ENCODE measurements around the gene CFAP299.
A peak's percentile ranks its signal among the peaks of the same experiment; 100 is the strongest.

The CFAP299 gene

DNA sequence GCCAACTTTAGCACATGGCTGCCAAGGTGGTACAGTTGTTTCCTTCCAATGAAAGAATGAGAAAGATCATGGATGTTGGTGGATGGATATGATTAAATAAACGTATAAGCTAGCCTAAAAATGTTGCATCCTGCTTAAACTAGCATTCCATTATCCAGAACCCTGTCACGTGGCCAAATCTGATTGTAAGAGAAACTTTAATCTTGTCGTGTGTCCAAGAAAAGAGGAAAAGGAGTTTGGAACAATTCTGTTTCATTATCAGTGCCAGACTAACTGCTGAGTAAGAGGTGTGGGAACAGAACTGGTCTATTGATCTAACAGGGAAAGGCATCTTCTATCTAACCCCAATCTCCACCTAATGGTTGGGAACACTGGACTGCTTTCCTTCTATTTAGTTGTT is 369.8 kb downstream of the CFAP299 start:
- no peak overlapping the region for H3K4me3 ChIP-seq (ENCODE audit: low read depth, low read length)
- DNase-seq (ENCODE audit: low read depth) = no peak
- TF ChIP-seq, protein P1, sequence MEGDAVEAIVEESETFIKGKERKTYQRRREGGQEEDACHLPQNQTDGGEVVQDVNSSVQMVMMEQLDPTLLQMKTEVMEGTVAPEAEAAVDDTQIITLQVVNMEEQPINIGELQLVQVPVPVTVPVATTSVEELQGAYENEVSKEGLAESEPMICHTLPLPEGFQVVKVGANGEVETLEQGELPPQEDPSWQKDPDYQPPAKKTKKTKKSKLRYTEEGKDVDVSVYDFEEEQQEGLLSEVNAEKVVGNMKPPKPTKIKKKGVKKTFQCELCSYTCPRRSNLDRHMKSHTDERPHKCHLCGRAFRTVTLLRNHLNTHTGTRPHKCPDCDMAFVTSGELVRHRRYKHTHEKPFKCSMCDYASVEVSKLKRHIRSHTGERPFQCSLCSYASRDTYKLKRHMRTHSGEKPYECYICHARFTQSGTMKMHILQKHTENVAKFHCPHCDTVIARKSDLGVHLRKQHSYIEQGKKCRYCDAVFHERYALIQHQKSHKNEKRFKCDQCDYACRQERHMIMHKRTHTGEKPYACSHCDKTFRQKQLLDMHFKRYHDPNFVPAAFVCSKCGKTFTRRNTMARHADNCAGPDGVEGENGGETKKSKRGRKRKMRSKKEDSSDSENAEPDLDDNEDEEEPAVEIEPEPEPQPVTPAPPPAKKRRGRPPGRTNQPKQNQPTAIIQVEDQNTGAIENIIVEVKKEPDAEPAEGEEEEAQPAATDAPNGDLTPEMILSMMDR (IDR thresholded peaks at IDR 0.05; ENCODE audit: control insufficient read depth, extremely low read depth, insufficient read depth) = no peak

DNA sequence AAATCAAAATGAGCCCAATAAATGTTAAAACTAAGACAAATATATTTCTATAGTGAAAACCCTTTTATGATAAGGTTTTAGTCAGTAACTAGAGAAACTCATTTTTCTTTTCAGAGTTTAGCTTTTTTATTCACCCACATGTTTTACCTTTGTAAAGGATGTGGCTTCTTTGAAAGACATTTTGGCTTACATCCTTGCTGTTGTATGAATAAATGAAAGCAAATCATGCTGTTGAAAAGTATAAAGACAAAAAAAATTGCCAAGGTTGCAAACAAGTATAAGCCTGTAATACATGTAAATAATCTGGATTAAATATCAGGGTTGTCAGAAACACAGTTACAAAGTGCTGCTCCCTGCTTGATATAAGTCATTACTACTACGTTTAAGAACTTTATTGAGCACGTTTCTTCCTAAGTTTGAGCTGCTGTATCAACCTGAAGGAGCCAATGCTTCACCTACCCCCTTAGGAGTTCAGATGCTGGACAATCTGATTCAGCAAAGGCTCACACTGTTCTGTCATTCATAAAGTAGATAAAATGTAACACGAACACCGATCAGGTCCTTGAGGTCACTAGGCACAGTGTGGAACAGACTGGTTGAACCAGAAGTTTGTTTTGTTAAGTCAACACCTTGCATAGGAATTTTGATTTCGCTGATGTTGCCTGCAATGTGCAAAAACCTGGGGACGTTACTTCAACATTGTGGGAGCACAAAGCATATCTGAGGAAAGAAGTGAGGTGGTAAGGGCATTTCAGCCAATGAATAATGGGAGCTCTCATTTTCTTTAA is 373.7 kb downstream of the CFAP299 start:
- H3K4me3 ChIP-seq (ENCODE audit: low read depth, low read length) = no peak overlapping the region
- TF ChIP-seq, protein P1 (IDR thresholded peaks at IDR 0.05; ENCODE audit: control insufficient read depth, extremely low read depth, insufficient read depth) = no peak
- DNase-seq (ENCODE audit: low read depth) = peak; percentile 1

DNA sequence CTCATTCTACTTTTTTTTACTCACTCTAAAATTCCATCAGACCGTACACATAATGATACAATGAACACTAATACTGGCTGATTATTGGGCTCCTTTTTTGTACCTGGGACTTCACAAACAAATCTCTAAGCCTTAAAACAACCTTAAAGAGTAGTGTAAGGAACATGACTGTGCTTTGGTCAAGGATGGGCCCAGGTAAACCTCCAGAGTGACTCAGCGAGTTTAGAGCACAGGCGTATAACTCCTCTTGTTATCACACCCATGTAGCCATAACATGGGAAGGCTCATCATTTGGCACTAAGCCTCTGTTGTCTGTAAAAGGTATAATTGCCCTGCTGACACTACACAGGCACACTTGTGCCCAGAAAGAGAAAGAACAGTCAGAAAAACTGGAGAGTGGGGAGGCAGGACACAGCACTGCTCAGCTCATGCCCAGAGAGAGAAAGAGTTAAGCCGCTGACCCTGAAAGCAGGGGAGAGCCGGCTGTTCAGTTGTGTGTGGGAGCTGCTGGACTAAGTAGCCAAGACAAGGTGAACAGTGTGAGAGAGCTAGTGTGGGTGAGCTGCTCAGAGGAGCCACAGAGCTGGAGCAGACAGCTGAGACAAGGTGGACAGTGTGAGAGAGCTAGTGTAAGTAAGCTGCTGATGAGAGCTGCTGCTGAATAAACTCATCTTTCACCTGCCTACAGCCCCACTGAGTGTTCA is 375.4 kb downstream of the CFAP299 start:
- H3K4me3 ChIP-seq (ENCODE audit: low read depth, low read length) = no peak overlapping the region
- TF ChIP-seq, protein P1 (IDR thresholded peaks at IDR 0.05; ENCODE audit: control insufficient read depth, extremely low read depth, insufficient read depth) = no peak
- no peak for DNase-seq (ENCODE audit: low read depth)

DNA sequence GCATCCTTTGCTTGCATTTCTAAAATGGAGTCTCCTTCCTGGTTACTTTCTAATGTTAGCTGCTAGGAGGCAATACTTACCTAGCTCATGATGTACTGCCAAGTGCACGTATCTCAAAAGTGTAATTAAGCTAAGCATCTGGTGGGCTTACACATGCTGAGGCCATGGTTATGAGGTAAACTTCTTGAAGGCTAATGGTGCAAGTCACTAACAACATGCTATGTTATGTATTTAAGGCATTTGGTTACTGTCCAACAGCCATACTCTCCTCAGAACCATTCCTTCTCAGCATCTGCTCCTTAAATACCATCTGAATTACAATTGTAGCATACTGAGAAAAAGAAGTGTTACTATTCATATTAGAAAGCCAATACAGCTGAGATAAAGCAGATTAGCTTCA is 376.4 kb downstream of the CFAP299 start:
- TF ChIP-seq, protein P1 (IDR thresholded peaks at IDR 0.05; ENCODE audit: control insufficient read depth, extremely low read depth, insufficient read depth) = no peak
- no peak overlapping the region for H3K4me3 ChIP-seq (ENCODE audit: low read depth, low read length)
- DNase-seq (ENCODE audit: low read depth) = no peak

DNA sequence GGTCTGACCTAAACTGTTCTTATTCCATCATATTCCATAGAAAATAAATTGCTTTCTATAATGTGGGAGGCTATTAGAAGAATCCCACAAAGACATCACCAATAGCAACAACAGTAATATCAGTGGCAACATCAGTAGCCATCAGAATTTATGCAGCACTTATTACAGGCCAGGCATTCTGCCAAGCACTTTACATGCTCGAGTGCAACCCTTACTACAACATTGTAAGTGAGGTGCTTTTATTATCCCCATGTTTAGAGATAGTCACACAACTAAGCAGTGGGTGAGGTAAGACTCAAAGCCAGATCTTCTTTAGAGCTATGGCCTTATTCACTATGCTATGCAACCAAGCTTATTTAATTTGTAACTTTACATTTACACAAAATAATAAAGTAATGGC is 377.9 kb downstream of the CFAP299 start:
- no peak overlapping the region for H3K4me3 ChIP-seq (ENCODE audit: low read depth, low read length)
- DNase-seq (ENCODE audit: low read depth) = no peak
- TF ChIP-seq, protein P1 (IDR thresholded peaks at IDR 0.05; ENCODE audit: control insufficient read depth, extremely low read depth, insufficient read depth) = no peak

DNA sequence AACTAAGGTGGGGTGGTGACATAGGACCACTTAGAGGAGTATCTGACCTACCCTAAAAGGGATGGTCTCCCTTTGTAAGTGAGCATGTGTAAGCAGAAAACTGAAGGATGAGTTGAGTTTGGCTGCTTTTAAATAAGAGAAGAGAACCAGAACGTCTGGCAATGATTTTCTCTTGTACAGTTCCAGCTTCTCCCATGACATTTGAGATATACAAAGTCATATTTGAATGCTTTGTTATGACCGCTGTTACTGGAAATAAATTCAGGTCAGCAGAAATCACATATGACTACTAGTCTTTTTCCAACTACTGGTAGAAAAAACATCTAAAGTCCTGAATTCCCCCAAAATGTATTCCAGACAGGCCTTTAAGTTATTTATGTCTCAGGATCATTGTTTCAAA is 381.7 kb downstream of the CFAP299 start:
- no peak for DNase-seq (ENCODE audit: low read depth)
- TF ChIP-seq, protein P1 (IDR thresholded peaks at IDR 0.05; ENCODE audit: control insufficient read depth, extremely low read depth, insufficient read depth) = no peak
- H3K4me3 ChIP-seq (ENCODE audit: low read depth, low read length) = no peak overlapping the region
